Transverse colon (tissue), 4 donors: Measurements from ENCODE around the gene MLLT1. TPM values are rescaled to one million over a fixed set of nuclear protein-coding genes. Genes with fewer than 3 reads are reported as not detected.
A peak's percentile ranks its signal among the peaks of the same experiment; 100 is the strongest.

ENCODE experiments used
- DNase-seq: peaks from one replicate; pipeline ENCODE4 v3.0.0-alpha.2; 2019
- H3K27ac ChIP-seq, 4 donors: fragments of 200-600 bp; sonication (generic); 2 replicates each; pipeline ENCODE4 v1.5.1; 2016 to 2018; ENCODE audit warnings: inconsistent platforms in 4 of 4
- H3K27me3 ChIP-seq: fragments of 200-600 bp; sonication (generic); 2 replicates; pipeline ENCODE4 v1.5.1; 2017; ENCODE audit warnings: inconsistent platforms
- H3K36me3 ChIP-seq, 4 donors: fragments of 200-600 bp; sonication (generic); 2 replicates each; pipeline ENCODE4 v1.5.1; 2017 to 2019; ENCODE audit warnings: inconsistent platforms in 4 of 4
- H3K4me1 ChIP-seq, 4 donors: fragments of 200-600 bp; sonication (generic); 2 replicates each; pipeline ENCODE4 v1.5.1; 2017 to 2020; ENCODE audit warnings: inconsistent platforms in 4 of 4
- H3K4me3 ChIP-seq, 4 donors: fragments of 200-600 bp; sonication (generic); 1 replicate in 1 of 4; 2 replicates in 3 of 4; pipeline versions ENCODE4 v1.5.1 to v1.6.1; 2017 to 2019; ENCODE audit warnings: inconsistent platforms in 4 of 4
- H3K9me3 ChIP-seq, 2 donors: fragments of 200-600 bp; sonication (generic); 2 replicates each; pipeline ENCODE4 v1.5.1; 2017 to 2019; ENCODE audit warnings: inconsistent platforms in 2 of 2
- CTCF ChIP-seq, 5 experiments: fragments of 200-600 bp in 3 of 5; fragments of 450-650 bp in 2 of 5; sonication (generic) in 3 of 5; IDR thresholded peaks; 1 replicate in 2 of 5; 2 replicates in 3 of 5; pipeline ENCODE4 v1.5.1; 2016 to 2017; ENCODE audit warnings: antibody characterized with exemption in 5 of 5, inconsistent platforms in 3 of 5, mild to moderate bottlenecking in 2 of 5, moderate library complexity in 1 of 5
- EP300 ChIP-seq: sonication (generic); formaldehyde crosslinking; IDR thresholded peaks from one replicate; pipeline ENCODE4 v1.6.1; 2017; ENCODE audit warnings: antibody characterized with exemption, low read depth
- POLR2A ChIP-seq: fragments of 450-650 bp; IDR thresholded peaks from one replicate; pipeline ENCODE4 v1.6.1; 2016; ENCODE audit warnings: antibody characterized with exemption, mild to moderate bottlenecking, moderate library complexity
- POLR2AphosphoS5 ChIP-seq, 3 donors: sonication (generic); formaldehyde crosslinking; IDR thresholded peaks; one replicate each; pipeline ENCODE4 v1.6.1; 2016; ENCODE audit warnings: antibody characterized with exemption in 3 of 3
- WGBS, 2 donors: methylation state at CpG; one replicate each; pipeline ENCODE4 v1.1.5; 2018; ENCODE audit warnings: low coverage in 1 of 2; 5-methylcytosine and 5-hydroxymethylcytosine counted together
- in situ Hi-C, 4 donors: fragments of 200-750 bp; cut with MboI; loops; one replicate each; pipeline versions ENCODE4 v1.15.0 to v1.15.1; 2017; ENCODE audit warnings: low sequenced_read_pairs in 3 of 4, low pct_ligation_motif_present in 1 of 4, low pct_unique_long_range_greater_than_20kb in 1 of 4
- intact Hi-C: fragments of 100-400 bp; cut with DNase I; formaldehyde crosslinking; loops from one replicate; pipeline ENCODE4 v1.15.1; 2023; ENCODE audit warnings: low total_unique reads
- total RNA-seq, 4 donors: library from RNA; depleted of rRNA; stranded (reverse); fragments of >200 nt; gene quantifications; one replicate each; pipeline ENCODE4 v1.1.0, GENCODE V29; 2016

The MLLT1 gene
- total RNA-seq, 4 donors from 2014 or later: 12.3 to 34.6 (median 19.7) TPM

DNA sequence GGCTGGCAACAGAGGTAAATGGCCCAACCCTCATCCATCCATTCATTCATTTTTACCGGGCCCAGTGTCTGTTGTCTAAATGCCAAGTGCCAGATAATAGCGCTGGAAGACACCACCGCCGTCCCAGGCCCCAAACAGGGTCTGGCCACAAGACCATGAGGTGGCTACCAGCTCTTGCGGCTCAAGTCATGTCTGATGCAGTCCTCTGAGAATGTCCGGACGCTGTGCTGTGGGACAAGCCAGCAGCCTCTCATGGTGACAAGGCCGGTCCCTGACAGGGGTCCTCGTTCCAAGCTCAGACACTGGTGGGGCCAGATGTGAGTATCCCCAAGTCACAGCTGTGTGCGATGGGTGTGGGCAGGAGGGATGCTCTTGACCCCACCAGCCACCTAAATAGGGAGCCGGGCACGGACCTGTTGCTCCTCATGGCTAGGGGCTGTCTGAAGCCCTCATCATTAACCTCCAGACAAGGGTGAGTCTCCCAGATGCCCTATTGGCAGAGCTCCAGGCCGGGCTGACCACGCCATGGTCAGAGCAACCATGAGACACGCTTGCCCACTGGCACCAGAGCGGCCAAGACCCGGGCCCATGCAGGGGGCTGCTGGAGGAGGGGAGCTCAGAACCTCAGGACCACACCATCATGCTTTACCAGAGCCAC lies 58.4 kb downstream of the MLLT1 start:
- H3K9me3 ChIP-seq: no peaks in the 10 kb centered on the region
- WGBS, 2 donors: 60 to 87% methylated on average over 1 to 17 of the region's 17 CpGs
- H3K27me3 ChIP-seq: no peaks in the 10 kb centered on the region
- TF ChIP-seq POLR2A (no peak), POLR2AphosphoS5 (IDR thresholded peaks at IDR 0.05) (no peak), EP300 (no peak), CTCF (IDR thresholded peaks at IDR 0.05) (no peak)
- H3K36me3 ChIP-seq: peaks cover 0 to 17% (median under 1%) of the 10 kb centered on the region in 4 donors
- no peak overlapping the region for H3K4me3 ChIP-seq
- H3K27ac ChIP-seq: no peak overlapping the region
- intact Hi-C loops: no loop called here
- H3K4me1 ChIP-seq: peaks cover 6 to 36% (median 24%) of the 10 kb centered on the region in 4 donors
- DNase-seq: no peak
- in situ Hi-C loops: no loop called here

- no peak for TF ChIP-seq CTCF (IDR thresholded peaks at IDR 0.05)
- no peak for TF ChIP-seq EP300
- no peak for TF ChIP-seq POLR2AphosphoS5 (IDR thresholded peaks at IDR 0.05)
- no peak for TF ChIP-seq POLR2A
- Histone ChIP-seq H3K4me1 (peaks cover 6 to 36% (median 24%) of the 10 kb centered on the region in 4 donors), H3K27me3 (no peaks in the 10 kb centered on the region), H3K27ac (peak overlapping the region in 3 of 4 donors; percentile 28 to 37 (median 37)), H3K4me3 (no peak overlapping the region), H3K36me3 (peaks cover 0 to 10% (median 0%) of the 10 kb centered on the region in 4 donors), H3K9me3 (no peaks in the 10 kb centered on the region)
- DNase-seq: peak; percentile 47
- 84 to 92% methylated on average over 2 to 19 of the region's 28 CpGs for WGBS, 2 donors
- intact Hi-C loops: no loop called here
- in situ Hi-C loops: no loop called here
These were observed 59.2 kb downstream of the MLLT1 start for GRCh38 chr19:6220385-6221191.

- intact Hi-C loops: loop anchor here (5.0 kb wide), 2 partner anchors 63 to 78 kb away; no protein-coding TSS in a partner anchor
- Histone ChIP-seq H3K4me1 (peaks cover 6 to 36% (median 24%) of the 10 kb centered on the region in 4 donors), H3K27me3 (no peaks in the 10 kb centered on the region), H3K9me3 (no peaks in the 10 kb centered on the region), H3K4me3 (no peak overlapping the region), H3K36me3 (peaks cover 0 to 7% (median 0%) of the 10 kb centered on the region in 4 donors), H3K27ac (peak overlapping the region in 3 of 4 donors; percentile 28 to 37 (median 37))
- no peak for TF ChIP-seq POLR2AphosphoS5 (IDR thresholded peaks at IDR 0.05)
- no peak for TF ChIP-seq EP300
- TF ChIP-seq POLR2A: no peak
- TF ChIP-seq CTCF (IDR thresholded peaks at IDR 0.05): no peak
- DNase-seq: no peak
- WGBS, 2 donors: 81% methylated on average over 24 of the region's 24 CpGs; no CpG with 5 or more reads in 1 of the 2 donors
- in situ Hi-C loops: no loop called here
These were observed 60.0 kb downstream of the MLLT1 start for GRCh38 chr19:6219586-6220290.

DNA sequence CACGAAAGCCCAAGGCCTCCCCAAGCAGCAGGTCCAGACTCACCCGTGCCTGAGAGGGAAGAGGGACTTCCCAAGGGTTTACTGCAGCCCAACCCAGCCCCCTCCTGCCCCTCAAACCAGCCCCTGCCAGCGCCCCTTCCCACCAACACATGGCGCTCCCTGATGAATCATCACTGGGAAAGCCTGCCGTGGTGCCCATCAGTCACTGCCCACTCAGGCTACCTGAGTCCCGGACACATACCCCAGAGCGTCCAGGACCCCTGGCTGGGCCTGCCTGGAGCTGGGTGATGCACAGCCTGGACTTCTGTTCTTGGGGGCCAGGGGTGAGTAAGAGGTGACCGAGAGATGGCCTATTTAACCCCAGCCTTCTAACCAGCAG lies 60.6 kb downstream of the MLLT1 start:
- WGBS, 2 donors: 76% methylated on average over 8 of the region's 8 CpGs; no CpG with 5 or more reads in 1 of the 2 donors
- H3K9me3 ChIP-seq: no peaks in the 10 kb centered on the region
- no peak overlapping the region for H3K4me3 ChIP-seq
- peaks cover 0 to 7% (median 0%) of the 10 kb centered on the region in 4 donors for H3K36me3 ChIP-seq
- TF ChIP-seq CTCF (IDR thresholded peaks at IDR 0.05) (no peak), POLR2A (no peak), POLR2AphosphoS5 (IDR thresholded peaks at IDR 0.05) (no peak), EP300 (no peak)
- in situ Hi-C loops (no loop called here), intact Hi-C loops (loop anchor here (5.0 kb wide), 2 partner anchors 63 to 78 kb away; no protein-coding TSS in a partner anchor)
- H3K4me1 ChIP-seq: peaks cover 6 to 36% (median 24%) of the 10 kb centered on the region in 4 donors
- no peaks in the 10 kb centered on the region for H3K27me3 ChIP-seq
- no peak for DNase-seq
- H3K27ac ChIP-seq: no peak overlapping the region
